T-helper 1 cell treated with Interleukin-12 subunit alpha and Interleukin-12 subunit beta and Interleukin-4 antibody, amounts not matched to agents 30 ng/mL and 1 ng/mL, for 36 hours (primary cell): ENCODE data around the gene PTPRN2. TPM values are rescaled to one million over a fixed set of nuclear protein-coding genes. Genes with fewer than 3 reads are reported as not detected.

Source experiments
- intact Hi-C: fragments of 100-400 bp; cut with micrococcal nuclease; formaldehyde crosslinking; loops from one replicate; pipeline ENCODE4 v1.15.1; 2024
- total RNA-seq: library from RNA; stranded (reverse); gene quantifications from 2 replicates; pipeline ENCODE4 v1.2.3, GENCODE V29; 2022

Gene PTPRN2
- total RNA-seq, 1 donor from 2014 or later, result 2.9 TPM

GRCh38 chr7:157877298-157878090, 710.1 kb downstream of the PTPRN2 start:
- intact Hi-C loops, result loop anchor here (10.0 kb wide), 1 partner anchor 193 kb away; no protein-coding TSS in a partner anchor

- intact Hi-C loops, result loop anchor here (10.0 kb wide), 1 partner anchor 192 kb away; no protein-coding TSS in a partner anchor
Observed at GRCh38 chr7:157876469-157877285, 710.9 kb downstream of the PTPRN2 start.

- intact Hi-C loops, result loop anchor here (1.0 to 10.0 kb wide), 5 partner anchors 24 to 477 kb away; no protein-coding TSS in a partner anchor
Observed at GRCh38 chr7:157875230-157876179, 712.1 kb downstream of the PTPRN2 start.

GRCh38 chr7:157874870-157875229, 712.8 kb downstream of the PTPRN2 start:
- intact Hi-C loops, result loop anchor here (1.0 to 10.0 kb wide), 5 partner anchors 24 to 477 kb away; no protein-coding TSS in a partner anchor

GRCh38 chr7:157874208-157874816, 713.3 kb downstream of the PTPRN2 start:
- intact Hi-C loops, result loop anchor here (10.0 kb wide), 1 partner anchor 190 kb away; no protein-coding TSS in a partner anchor

GRCh38 chr7:157873664-157874063, 714.0 kb downstream of the PTPRN2 start:
- intact Hi-C loops, result loop anchor here (10.0 kb wide), 1 partner anchor 189 kb away; no protein-coding TSS in a partner anchor

- intact Hi-C loops, result loop anchor here (10.0 kb wide), 1 partner anchor 188 kb away; no protein-coding TSS in a partner anchor
Observed at GRCh38 chr7:157873181-157873580, 714.4 kb downstream of the PTPRN2 start.

GRCh38 chr7:157872447-157872846, 715.2 kb downstream of the PTPRN2 start:
- intact Hi-C loops, result loop anchor here (10.0 kb wide), 1 partner anchor 188 kb away; no protein-coding TSS in a partner anchor

- intact Hi-C loops, result loop anchor here (10.0 kb wide), 1 partner anchor 187 kb away; no protein-coding TSS in a partner anchor
Observed at GRCh38 chr7:157871681-157872080, 715.9 kb downstream of the PTPRN2 start.

- intact Hi-C loops, result loop anchor here (10.0 kb wide), 1 partner anchor 186 kb away; no protein-coding TSS in a partner anchor
Observed at GRCh38 chr7:157870644-157871290, 716.9 kb downstream of the PTPRN2 start.

- intact Hi-C loops, result loop anchor here (10.0 kb wide), 1 partner anchor 185 kb away; no protein-coding TSS in a partner anchor
Observed at GRCh38 chr7:157869793-157870192, 717.8 kb downstream of the PTPRN2 start.

- intact Hi-C loops, result no loop called here
Observed at GRCh38 chr7:157867685-157868305, 719.8 kb downstream of the PTPRN2 start.

GRCh38 chr7:157866336-157866924, 721.2 kb downstream of the PTPRN2 start:
- intact Hi-C loops, result no loop called here

- intact Hi-C loops, result no loop called here
Observed at GRCh38 chr7:157865351-157866165, 722.1 kb downstream of the PTPRN2 start.

GRCh38 chr7:157864911-157865310, 722.7 kb downstream of the PTPRN2 start:
- intact Hi-C loops, result no loop called here

- intact Hi-C loops, result no loop called here
Observed at GRCh38 chr7:157863906-157864810, 723.5 kb downstream of the PTPRN2 start.

GRCh38 chr7:157863176-157863575, 724.4 kb downstream of the PTPRN2 start:
- intact Hi-C loops, result no loop called here
